Adrenal gland (tissue), 12 donors: ENCODE data around the gene UBE2D2. TPM values are rescaled to one million over a fixed set of nuclear protein-coding genes. Genes with fewer than 3 reads are reported as not detected.
A peak's percentile ranks its signal among the peaks of the same experiment; 100 is the strongest.

ENCODE experiments used
- DNase-seq, 7 donors: peaks; one replicate each; pipeline ENCODE4 v3.0.0-alpha.2; 2019 to 2020
- H3K27ac ChIP-seq, 5 donors: fragments of 200-600 bp; sonication (generic) in 4 of 5; 1 replicate in 3 of 5; 2 replicates in 2 of 5; pipeline versions ENCODE4 v1.5.1 to v1.8.0; 2016 to 2020; ENCODE audit warnings: mild to moderate bottlenecking in 1 of 5
- H3K27me3 ChIP-seq: fragments of 200-600 bp; 2 replicates; pipeline ENCODE4 v1.8.0; 2021
- H3K36me3 ChIP-seq, 2 donors: fragments of 200-600 bp; replicated peaks in 1 of 2; 1 replicate in 1 of 2; 2 replicates in 1 of 2; pipeline versions ENCODE4 v1.5.1 to v1.8.0; 2018 to 2022
- H3K4me1 ChIP-seq, 2 donors: fragments of 200-600 bp; replicated peaks in 1 of 2; 1 replicate in 1 of 2; 2 replicates in 1 of 2; pipeline versions ENCODE4 v1.5.1 to v1.8.0; 2018 to 2021
- H3K4me3 ChIP-seq, 4 donors: fragments of 200-600 bp; sonication (generic) in 3 of 4; one replicate each; pipeline ENCODE4 v1.5.1; 2016 to 2018
- H3K9me3 ChIP-seq, 3 donors: fragments of 200-600 bp; sonication (generic) in 1 of 3; replicated peaks in 1 of 3; 1 replicate in 2 of 3; 2 replicates in 1 of 3; pipeline versions ENCODE4 v1.5.1 to v1.8.0; 2016 to 2021
- POLR2A ChIP-seq, 2 donors: fragments of 450-650 bp; IDR thresholded peaks; one replicate each; pipeline ENCODE4 v1.6.1; 2017; ENCODE audit warnings: antibody characterized with exemption in 2 of 2, mild to moderate bottlenecking in 2 of 2, moderate library complexity in 1 of 2
- WGBS, 4 donors: extraction: QIAGEN DNeasy Blood & Tissue Kit in 2 of 4; methylation state at CpG; one replicate each; pipeline versions ENCODE4 v1.1.5 to v1.1.7; 2013 to 2017; 5-methylcytosine and 5-hydroxymethylcytosine counted together
- intact Hi-C, 2 donors: fragments of 100-400 bp; cut with DNase I; formaldehyde crosslinking; loops; one replicate each; pipeline versions ENCODE4 v1.14.1 to v1.15.0; 2022 to 2023
- polyA plus RNA-seq, 3 donors: library from polyadenylated mRNA; stranded (reverse); fragments of 200-250 nt in 2 of 3; fragments of 350-450 nt in 1 of 3; fragmentation: Illumina TruSeq in 1 of 3; extraction: RNeasy Lipid Tissue Mini Kit (QIAGEN cat#74804) in 1 of 3; gene quantifications; one replicate each; pipeline ENCODE4 v1.2.3, GENCODE V29; 2013 to 2014
- total RNA-seq, 9 donors: library from RNA; depleted of rRNA in 4 of 9; stranded (reverse); fragments of >200 nt in 4 of 9; fragments of 120-200 nt in 1 of 9; fragmentation: NEBNext Ultra II Directional in 1 of 9; extraction: Animal tissue kit (Norgen Biotek cat#: 25700) in 1 of 9; gene quantifications; one replicate each; pipeline versions ENCODE4 v1.1.0 to v1.2.4, GENCODE V29; 2013 to 2023
- TF ChIP-seq, protein P1 (sequence below), 6 experiments: fragments of 450-650 bp in 4 of 6; fragments of 200-600 bp in 2 of 6; sonication (generic) in 1 of 6; IDR thresholded peaks; 1 replicate in 5 of 6; 2 replicates in 1 of 6; pipeline versions ENCODE4 v1.5.1 to v1.8.0; 2016 to 2021; ENCODE audit warnings: antibody characterized with exemption in 6 of 6, mild to moderate bottlenecking in 2 of 6, moderate library complexity in 1 of 6
- donor health status: healthy with polysubstance abuse.
- donor health status: Bipolar disorder and iron deficiency.
- donor health status: DM: yes; HTN: yes; CAD: no.
- donor health status: DM: no; HTN: no; CAD: no.
- donor health status: DM: no; HTN: no; CAD: no.
- donor health status: DM: yes; HTN: yes; CAD: no.

The UBE2D2 gene
- total and polyA plus RNA-seq, 12 donors, result 43.5 to 189 (median 84.9) TPM

DNA sequence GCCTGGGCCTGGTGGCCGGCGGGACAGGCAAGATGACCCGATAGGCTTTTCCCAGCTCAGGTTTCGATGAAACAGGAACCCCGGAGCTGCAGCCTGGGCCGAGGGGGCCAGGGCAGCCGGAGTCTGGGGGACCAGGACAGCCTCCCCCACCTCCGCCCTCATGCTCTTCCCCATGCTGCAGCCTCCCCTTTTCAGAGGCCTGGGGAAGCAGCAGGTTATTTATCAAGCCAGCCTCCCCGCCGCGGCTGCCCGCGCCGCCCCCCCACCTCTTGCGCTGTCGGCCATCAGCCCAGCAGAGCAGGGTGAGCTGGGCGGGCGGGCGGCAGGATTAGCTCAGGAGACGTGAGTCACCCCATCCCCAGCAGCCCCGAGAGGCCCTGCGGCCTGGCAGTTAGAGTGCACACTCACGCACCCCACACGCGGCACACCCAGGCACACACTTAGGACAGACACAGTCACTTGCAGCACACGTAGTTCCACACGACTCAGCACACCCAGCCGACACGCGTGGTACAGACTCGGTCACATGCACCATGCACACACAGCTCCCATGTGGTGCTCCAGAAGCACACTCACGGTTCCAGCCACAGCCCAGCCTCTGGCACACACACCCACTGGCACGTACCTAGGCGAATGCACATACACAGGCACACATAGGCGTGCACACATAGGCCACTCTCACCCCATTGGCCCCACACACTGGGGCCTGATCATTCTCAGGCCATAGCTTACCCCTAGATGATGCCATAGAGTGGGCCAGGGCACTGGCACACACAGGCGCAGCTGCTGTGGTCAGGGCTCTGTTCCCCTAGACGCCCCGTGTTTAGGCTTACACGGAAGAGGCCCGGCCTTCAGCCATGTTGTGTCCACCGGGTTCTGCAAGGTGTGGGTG, 100.0 kb downstream of the UBE2D2 start:
- Histone ChIP-seq H3K27ac (peak overlapping the region; percentile 70 to 97 (median 88)), H3K4me3 (peak overlapping the region in 1 of 4 donors; percentile 26), H3K27me3 (no peaks in the 10 kb centered on the region), H3K4me1 (peaks cover 66 to 86% of the 10 kb centered on the region in 2 donors), H3K36me3 (no peaks in the 10 kb centered on the region), H3K9me3 (no peaks in the 10 kb centered on the region)
- 15 to 41% (median 19%) methylated on average over 19 to 41 of the region's 41 CpGs for WGBS, 4 donors
- intact Hi-C loops, result no loop called here
- DNase-seq, result peak; percentile 88 to 98 (median 96)
- TF ChIP-seq, protein P1, sequence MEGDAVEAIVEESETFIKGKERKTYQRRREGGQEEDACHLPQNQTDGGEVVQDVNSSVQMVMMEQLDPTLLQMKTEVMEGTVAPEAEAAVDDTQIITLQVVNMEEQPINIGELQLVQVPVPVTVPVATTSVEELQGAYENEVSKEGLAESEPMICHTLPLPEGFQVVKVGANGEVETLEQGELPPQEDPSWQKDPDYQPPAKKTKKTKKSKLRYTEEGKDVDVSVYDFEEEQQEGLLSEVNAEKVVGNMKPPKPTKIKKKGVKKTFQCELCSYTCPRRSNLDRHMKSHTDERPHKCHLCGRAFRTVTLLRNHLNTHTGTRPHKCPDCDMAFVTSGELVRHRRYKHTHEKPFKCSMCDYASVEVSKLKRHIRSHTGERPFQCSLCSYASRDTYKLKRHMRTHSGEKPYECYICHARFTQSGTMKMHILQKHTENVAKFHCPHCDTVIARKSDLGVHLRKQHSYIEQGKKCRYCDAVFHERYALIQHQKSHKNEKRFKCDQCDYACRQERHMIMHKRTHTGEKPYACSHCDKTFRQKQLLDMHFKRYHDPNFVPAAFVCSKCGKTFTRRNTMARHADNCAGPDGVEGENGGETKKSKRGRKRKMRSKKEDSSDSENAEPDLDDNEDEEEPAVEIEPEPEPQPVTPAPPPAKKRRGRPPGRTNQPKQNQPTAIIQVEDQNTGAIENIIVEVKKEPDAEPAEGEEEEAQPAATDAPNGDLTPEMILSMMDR (IDR thresholded peaks at IDR 0.05), result no peak
- peak in 1 of 2 donors; percentile 78 for TF ChIP-seq POLR2A (IDR thresholded peaks at IDR 0.05)

DNA sequence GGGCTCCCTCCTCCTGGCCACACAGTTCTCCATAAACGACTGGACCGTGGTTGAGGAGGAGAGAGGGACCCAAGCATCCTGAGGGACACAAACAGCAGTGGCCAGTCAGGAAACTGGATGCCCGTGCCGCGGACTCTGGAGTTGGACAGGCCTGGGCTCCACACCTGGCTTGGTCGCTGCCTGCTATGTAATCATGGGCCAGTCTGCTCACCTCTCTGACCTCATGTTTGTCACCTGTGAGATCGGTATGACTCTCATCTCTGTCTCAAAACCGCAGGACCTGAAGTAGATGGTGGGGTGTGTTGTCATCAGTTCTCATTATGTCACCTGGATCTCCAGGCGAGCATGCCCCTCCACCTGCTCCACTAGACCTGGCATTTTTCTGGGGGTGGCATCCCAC, 101.5 kb downstream of the UBE2D2 start:
- no peaks in the 10 kb centered on the region for H3K9me3 ChIP-seq
- no peaks in the 10 kb centered on the region for H3K36me3 ChIP-seq
- DNase-seq, result no peak
- intact Hi-C loops, result no loop called here
- 73 to 100% (median 87%) methylated on average over 3 to 9 of the region's 9 CpGs for WGBS, 4 donors
- H3K27me3 ChIP-seq, result no peaks in the 10 kb centered on the region
- H3K27ac ChIP-seq, result peak overlapping the region in 4 of 5 donors; percentile 70 to 97 (median 89)
- TF ChIP-seq POLR2A (IDR thresholded peaks at IDR 0.05), result no peak
- TF ChIP-seq, protein P1 (IDR thresholded peaks at IDR 0.05), result no peak
- H3K4me3 ChIP-seq, result no peak overlapping the region
- H3K4me1 ChIP-seq, result peaks cover 72 to 87% of the 10 kb centered on the region in 2 donors

DNA sequence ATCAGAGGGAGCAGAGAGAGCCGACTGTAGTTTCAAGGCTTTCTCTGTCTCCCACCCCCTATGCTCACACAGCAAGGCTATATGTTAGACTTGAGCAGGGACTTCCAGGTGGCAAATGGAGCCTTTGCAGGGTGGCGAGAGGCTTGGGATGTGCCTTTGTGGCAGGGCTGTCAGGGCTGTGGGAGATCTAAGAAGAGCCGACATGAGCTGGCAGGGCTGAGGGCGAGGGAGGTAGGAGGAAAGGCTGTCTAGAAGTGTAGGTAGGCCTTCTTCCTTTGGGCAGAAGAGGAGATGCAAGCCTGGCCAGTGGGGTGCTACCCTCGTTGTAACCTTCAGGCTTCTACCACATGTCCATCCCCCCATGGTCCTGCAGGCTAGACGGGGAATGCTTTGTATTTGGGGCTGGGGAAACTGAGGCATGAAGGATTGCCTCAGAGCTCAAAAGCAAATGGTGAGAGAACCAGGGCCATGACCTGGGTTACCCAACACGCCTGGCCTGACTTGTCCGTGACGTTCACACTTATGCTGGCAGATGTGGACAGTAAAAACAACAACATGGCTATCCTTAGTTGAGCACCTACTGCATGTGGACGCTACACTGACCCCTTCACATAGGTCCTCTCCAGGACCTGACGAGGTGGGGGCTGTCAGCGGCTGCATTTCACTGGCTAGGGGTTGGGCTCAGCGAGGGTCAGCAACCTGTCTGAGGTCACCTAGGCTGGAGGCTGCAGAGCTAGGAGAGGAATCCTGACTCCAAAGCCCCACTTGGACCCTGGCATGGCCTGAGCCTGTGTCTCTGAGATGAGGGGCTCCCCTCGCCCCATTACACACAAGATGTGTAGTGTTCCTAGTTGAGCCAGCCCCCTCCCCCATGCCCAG, 102.3 kb downstream of the UBE2D2 start:
- intact Hi-C loops, result no loop called here
- H3K4me3 ChIP-seq, result no peak overlapping the region
- 83 to 87% (median 84%) methylated on average over 12 to 14 of the region's 14 CpGs for WGBS, 4 donors
- H3K36me3 ChIP-seq, result no peaks in the 10 kb centered on the region
- H3K4me1 ChIP-seq, result peaks cover 70 to 86% of the 10 kb centered on the region in 2 donors
- DNase-seq, result peak in 1 of 7 donors; percentile 13
- H3K9me3 ChIP-seq, result no peaks in the 10 kb centered on the region
- H3K27me3 ChIP-seq, result no peaks in the 10 kb centered on the region
- no peak for TF ChIP-seq POLR2A (IDR thresholded peaks at IDR 0.05)
- TF ChIP-seq, protein P1 (IDR thresholded peaks at IDR 0.05), result no peak
- peak overlapping the region; percentile 4 to 97 (median 78) for H3K27ac ChIP-seq
